Suprapubic skin (tissue), 3 donors: ENCODE data around the gene ZNF275.

Source experiments
- CTCF ChIP-seq, 2 donors: fragments of 200-600 bp in 1 of 2; fragments of 450-650 bp in 1 of 2; sonication (generic) in 1 of 2; IDR thresholded peaks; one replicate each; pipeline ENCODE4 v1.5.1; 2016 to 2019; ENCODE audit warnings: antibody characterized with exemption in 2 of 2, mild to moderate bottlenecking in 1 of 2, moderate library complexity in 1 of 2
- EP300 ChIP-seq: sonication (generic); formaldehyde crosslinking; IDR thresholded peaks from one replicate; pipeline ENCODE4 v1.6.1; 2017; ENCODE audit warnings: antibody characterized with exemption
- POLR2A ChIP-seq, 2 donors: fragments of 450-650 bp; IDR thresholded peaks; one replicate each; pipeline ENCODE4 v1.6.1; 2017; ENCODE audit warnings: antibody characterized with exemption in 2 of 2, mild to moderate bottlenecking in 2 of 2, moderate library complexity in 2 of 2

DNA sequence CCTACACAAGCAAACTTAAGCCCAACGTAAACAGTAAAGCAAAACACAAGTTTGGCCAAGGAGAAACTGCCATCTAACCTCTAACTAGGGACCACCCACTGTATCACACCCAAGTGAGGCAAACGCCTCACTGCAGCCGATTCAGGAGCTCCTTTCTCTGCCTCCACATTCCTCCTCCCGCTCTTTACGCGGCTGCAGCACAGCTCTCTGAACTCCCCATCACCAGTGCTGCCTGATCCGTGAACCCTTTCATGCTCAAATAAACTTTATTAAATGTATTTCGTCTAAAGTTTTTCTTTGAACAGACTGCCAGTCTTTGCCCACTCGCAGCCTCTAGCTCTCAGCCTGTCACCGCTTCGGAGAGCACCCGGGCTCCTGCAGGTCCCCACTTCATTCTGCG, 60.7 kb downstream of the ZNF275 start:
- TF ChIP-seq POLR2A (IDR thresholded peaks at IDR 0.05), result no peak
- TF ChIP-seq EP300, result no peak
- TF ChIP-seq CTCF (IDR thresholded peaks at IDR 0.05), result no peak
